NB4 (cell line): ENCODE results near the gene CFC1.
"Not testable (repeated sequence)": the region's sequence is repeated elsewhere in the genome, so short reads cannot be mapped to it uniquely, and the experiment has no call there.

Experiments used
- POLR2A ChIP-seq: IDR thresholded peaks from 2 replicates; pipeline ENCODE4 v1.6.1; 2011; ENCODE audit warnings: mild to moderate bottlenecking; ENCODE audit not compliant: insufficient read length; ENCODE audit errors: extremely low read depth
- TF ChIP-seq, protein P1 (sequence below): IDR thresholded peaks from one replicate; pipeline ENCODE4 v1.5.1; 2012; ENCODE audit warnings: low read depth, low read length
- TF ChIP-seq, protein P2 (sequence below): IDR thresholded peaks from 2 replicates; pipeline ENCODE4 v1.6.1; 2011; ENCODE audit warnings: low read depth, low read length

DNA sequence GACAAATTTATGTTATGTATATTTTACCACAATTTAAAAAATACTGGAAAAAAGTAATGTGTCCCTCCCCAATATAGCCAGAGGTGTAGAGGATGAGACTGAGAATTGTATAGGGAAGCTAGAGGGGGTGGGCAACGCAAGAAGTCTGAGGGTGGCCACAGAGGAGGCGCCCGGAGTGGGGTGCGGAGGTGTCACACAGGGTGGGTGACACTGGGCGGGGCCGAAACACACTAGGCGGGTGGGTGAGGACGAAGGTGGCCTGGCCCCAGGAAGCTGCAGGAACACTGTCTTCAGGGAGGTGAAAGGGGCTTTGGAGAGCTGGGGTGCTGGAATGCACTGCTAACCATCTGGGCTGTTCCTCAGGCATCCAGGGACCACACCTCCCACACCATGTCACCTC, 42.9 kb downstream of the CFC1 start:
- TF ChIP-seq, protein P1, sequence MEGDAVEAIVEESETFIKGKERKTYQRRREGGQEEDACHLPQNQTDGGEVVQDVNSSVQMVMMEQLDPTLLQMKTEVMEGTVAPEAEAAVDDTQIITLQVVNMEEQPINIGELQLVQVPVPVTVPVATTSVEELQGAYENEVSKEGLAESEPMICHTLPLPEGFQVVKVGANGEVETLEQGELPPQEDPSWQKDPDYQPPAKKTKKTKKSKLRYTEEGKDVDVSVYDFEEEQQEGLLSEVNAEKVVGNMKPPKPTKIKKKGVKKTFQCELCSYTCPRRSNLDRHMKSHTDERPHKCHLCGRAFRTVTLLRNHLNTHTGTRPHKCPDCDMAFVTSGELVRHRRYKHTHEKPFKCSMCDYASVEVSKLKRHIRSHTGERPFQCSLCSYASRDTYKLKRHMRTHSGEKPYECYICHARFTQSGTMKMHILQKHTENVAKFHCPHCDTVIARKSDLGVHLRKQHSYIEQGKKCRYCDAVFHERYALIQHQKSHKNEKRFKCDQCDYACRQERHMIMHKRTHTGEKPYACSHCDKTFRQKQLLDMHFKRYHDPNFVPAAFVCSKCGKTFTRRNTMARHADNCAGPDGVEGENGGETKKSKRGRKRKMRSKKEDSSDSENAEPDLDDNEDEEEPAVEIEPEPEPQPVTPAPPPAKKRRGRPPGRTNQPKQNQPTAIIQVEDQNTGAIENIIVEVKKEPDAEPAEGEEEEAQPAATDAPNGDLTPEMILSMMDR, result not testable (repeated sequence)
- not testable (repeated sequence) for TF ChIP-seq POLR2A
- TF ChIP-seq, protein P2, sequence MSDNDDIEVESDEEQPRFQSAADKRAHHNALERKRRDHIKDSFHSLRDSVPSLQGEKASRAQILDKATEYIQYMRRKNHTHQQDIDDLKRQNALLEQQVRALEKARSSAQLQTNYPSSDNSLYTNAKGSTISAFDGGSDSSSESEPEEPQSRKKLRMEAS, result not testable (repeated sequence)
